ENCODE measurements around the gene SUSD6.

GRCh38 chr14:69632164-69632563 is 20.8 kb downstream of the SUSD6 start:
- TF ChIP-seq CTCF (IDR thresholded peaks at IDR 0.05) (no peak), POLR2A (IDR thresholded peaks at IDR 0.05) (no peak)
